Measurements from ENCODE around the gene ZNF436.

The ZNF436 gene

GRCh38 chr1:23396380-23396779, 26.7 kb upstream of the ZNF436 start:
- no peaks in the 10 kb centered on the region for H3F3A ChIP-seq (ENCODE audit: insufficient read depth)
- H3K36me3 ChIP-seq (ENCODE audit: low read length), result no peaks in the 10 kb centered on the region
- H3K27ac ChIP-seq (ENCODE audit: low read depth, low read length), result no peak overlapping the region
- no peaks in the 10 kb centered on the region for H3K79me2 ChIP-seq (ENCODE audit: insufficient read depth, low read length)
- TF ChIP-seq, protein P1, sequence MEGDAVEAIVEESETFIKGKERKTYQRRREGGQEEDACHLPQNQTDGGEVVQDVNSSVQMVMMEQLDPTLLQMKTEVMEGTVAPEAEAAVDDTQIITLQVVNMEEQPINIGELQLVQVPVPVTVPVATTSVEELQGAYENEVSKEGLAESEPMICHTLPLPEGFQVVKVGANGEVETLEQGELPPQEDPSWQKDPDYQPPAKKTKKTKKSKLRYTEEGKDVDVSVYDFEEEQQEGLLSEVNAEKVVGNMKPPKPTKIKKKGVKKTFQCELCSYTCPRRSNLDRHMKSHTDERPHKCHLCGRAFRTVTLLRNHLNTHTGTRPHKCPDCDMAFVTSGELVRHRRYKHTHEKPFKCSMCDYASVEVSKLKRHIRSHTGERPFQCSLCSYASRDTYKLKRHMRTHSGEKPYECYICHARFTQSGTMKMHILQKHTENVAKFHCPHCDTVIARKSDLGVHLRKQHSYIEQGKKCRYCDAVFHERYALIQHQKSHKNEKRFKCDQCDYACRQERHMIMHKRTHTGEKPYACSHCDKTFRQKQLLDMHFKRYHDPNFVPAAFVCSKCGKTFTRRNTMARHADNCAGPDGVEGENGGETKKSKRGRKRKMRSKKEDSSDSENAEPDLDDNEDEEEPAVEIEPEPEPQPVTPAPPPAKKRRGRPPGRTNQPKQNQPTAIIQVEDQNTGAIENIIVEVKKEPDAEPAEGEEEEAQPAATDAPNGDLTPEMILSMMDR (IDR thresholded peaks at IDR 0.05; ENCODE audit: insufficient read depth, low read length, poor library complexity, severe bottlenecking), result no peak
- no peak for TF ChIP-seq EZH2phosphoT487 (conservative IDR thresholded peaks at IDR 0.05; ENCODE audit: low read length)
- H3K9me2 ChIP-seq (replicated peaks; ENCODE audit: insufficient read depth, low read length), result no peaks in the 10 kb centered on the region
- no peaks in the 10 kb centered on the region for H4K20me1 ChIP-seq (ENCODE audit: low read depth, low read length)
- no peaks in the 10 kb centered on the region for H3K9me3 ChIP-seq (ENCODE audit: insufficient read depth, low read length)
- H3K4me3 ChIP-seq (ENCODE audit: insufficient read depth, low read length, poor library complexity, severe bottlenecking), result no peak overlapping the region
- no peak overlapping the region for H3K9ac ChIP-seq (ENCODE audit: low read length)
- H3K4me2 ChIP-seq (ENCODE audit: low read depth, low read length, poor library complexity, severe bottlenecking), result no peak overlapping the region
- H3K27me3 ChIP-seq (ENCODE audit: low read length), result no peaks in the 10 kb centered on the region
- H2AFZ ChIP-seq (ENCODE audit: low read depth, low read length, severe bottlenecking), result no peak overlapping the region

DNA sequence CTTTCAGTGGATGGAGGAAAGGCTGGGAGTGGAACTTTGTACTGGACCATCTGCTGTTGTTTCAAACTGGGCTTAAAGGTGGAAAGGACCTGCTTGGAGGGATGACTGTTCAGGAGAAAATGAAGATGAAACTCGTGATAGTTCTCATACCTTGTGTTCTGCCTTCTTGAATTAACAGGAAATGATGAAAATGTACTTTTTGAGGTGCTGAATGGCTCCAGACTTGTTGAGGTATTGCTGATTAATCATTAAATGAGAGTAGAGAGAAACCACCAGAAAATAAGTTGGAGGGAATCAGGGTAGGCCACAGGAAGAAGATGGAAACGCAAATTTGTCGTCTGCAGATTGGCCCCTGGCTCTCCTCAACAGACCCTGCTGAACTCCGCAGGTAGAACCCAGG, 26.2 kb upstream of the ZNF436 start:
- Histone ChIP-seq H3K4me3 (ENCODE audit: insufficient read depth, low read length, poor library complexity, severe bottlenecking) (no peak overlapping the region), H2AFZ (ENCODE audit: low read depth, low read length, severe bottlenecking) (no peak overlapping the region), H3K27ac (ENCODE audit: low read depth, low read length) (no peak overlapping the region), H3K36me3 (ENCODE audit: low read length) (no peaks in the 10 kb centered on the region), H3F3A (ENCODE audit: insufficient read depth) (no peaks in the 10 kb centered on the region), H4K20me1 (ENCODE audit: low read depth, low read length) (no peaks in the 10 kb centered on the region), H3K9me3 (ENCODE audit: insufficient read depth, low read length) (no peaks in the 10 kb centered on the region), H3K4me2 (ENCODE audit: low read depth, low read length, poor library complexity, severe bottlenecking) (no peak overlapping the region), H3K9ac (ENCODE audit: low read length) (no peak overlapping the region), H3K79me2 (ENCODE audit: insufficient read depth, low read length) (no peaks in the 10 kb centered on the region), H3K27me3 (ENCODE audit: low read length) (no peaks in the 10 kb centered on the region), H3K9me2 (replicated peaks; ENCODE audit: insufficient read depth, low read length) (no peaks in the 10 kb centered on the region)
- no peak for TF ChIP-seq EZH2phosphoT487 (conservative IDR thresholded peaks at IDR 0.05; ENCODE audit: low read length)
- TF ChIP-seq, protein P1 (IDR thresholded peaks at IDR 0.05; ENCODE audit: insufficient read depth, low read length, poor library complexity, severe bottlenecking), result no peak

GRCh38 chr1:23395154-23395724, 25.6 kb upstream of the ZNF436 start:
- Histone ChIP-seq H2AFZ (ENCODE audit: low read depth, low read length, severe bottlenecking) (no peak overlapping the region), H3K27ac (ENCODE audit: low read depth, low read length) (no peak overlapping the region), H3K9me2 (replicated peaks; ENCODE audit: insufficient read depth, low read length) (no peaks in the 10 kb centered on the region), H3K4me3 (ENCODE audit: insufficient read depth, low read length, poor library complexity, severe bottlenecking) (no peak overlapping the region), H3K27me3 (ENCODE audit: low read length) (no peaks in the 10 kb centered on the region), H3F3A (ENCODE audit: insufficient read depth) (no peaks in the 10 kb centered on the region), H3K79me2 (ENCODE audit: insufficient read depth, low read length) (no peaks in the 10 kb centered on the region), H4K20me1 (ENCODE audit: low read depth, low read length) (no peaks in the 10 kb centered on the region), H3K9me3 (ENCODE audit: insufficient read depth, low read length) (no peaks in the 10 kb centered on the region), H3K36me3 (ENCODE audit: low read length) (no peaks in the 10 kb centered on the region), H3K4me2 (ENCODE audit: low read depth, low read length, poor library complexity, severe bottlenecking) (no peak overlapping the region), H3K9ac (ENCODE audit: low read length) (no peak overlapping the region)
- TF ChIP-seq, protein P1 (IDR thresholded peaks at IDR 0.05; ENCODE audit: insufficient read depth, low read length, poor library complexity, severe bottlenecking), result no peak
- no peak for TF ChIP-seq EZH2phosphoT487 (conservative IDR thresholded peaks at IDR 0.05; ENCODE audit: low read length)
